Erythroblast (primary cell): ENCODE measurements around the gene PSTK.

Experiments used
- GATA1 ChIP-seq: IDR thresholded peaks from 2 replicates; pipeline ENCODE4 v1.6.1; 2011; ENCODE audit warnings: low read depth, mild to moderate bottlenecking, control low read depth, low read length, moderate library complexity
- POLR2A ChIP-seq: IDR thresholded peaks from 2 replicates; pipeline ENCODE4 v1.6.1; 2011; ENCODE audit warnings: mild to moderate bottlenecking, low read length

GRCh38 chr10:123027861-123028260 lies 47.7 kb downstream of the PSTK start:
- no peak for TF ChIP-seq POLR2A
- no peak for TF ChIP-seq GATA1
